K562 (cell line): ENCODE data around the gene CCDC97.

ENCODE experiments used
- CHD2 ChIP-seq: IDR thresholded peaks from 2 replicates; pipeline ENCODE4 v1.6.1; 2011; ENCODE audit warnings: low read depth, low read length
- HMG20A ChIP-seq: fragments of 450-650 bp; formaldehyde crosslinking; conservative IDR thresholded peaks from 2 replicates; pipeline ENCODE4 v1.4.0; 2020; ENCODE audit warnings: mild to moderate bottlenecking, mixed read lengths
- MLLT1 ChIP-seq, 2 experiments: fragments of 450-650 bp; IDR thresholded peaks; 2 replicates each; pipeline ENCODE4 v1.6.1; 2016
- MYNN ChIP-seq, 2 experiments: sonication (generic); formaldehyde crosslinking in 1 of 2; IDR thresholded peaks; 2 replicates each; pipeline versions ENCODE4 v1.5.0 to v1.6.1; 2016 to 2020; ENCODE audit warnings: antibody characterized with exemption in 1 of 2, missing genetic modification reagents in 1 of 2
- RAD21 ChIP-seq, 2 experiments: fragments of 250-450 bp in 1 of 2; fragments of 450-650 bp in 1 of 2; sonication (Bioruptor Pico) in 1 of 2; formaldehyde crosslinking in 1 of 2; IDR thresholded peaks in 1 of 2; conservative IDR thresholded peaks in 1 of 2; 2 replicates each; pipeline versions ENCODE4 v1.4.0 to v1.8.0; 2020 to 2022; ENCODE audit warnings: mild to moderate bottlenecking in 2 of 2, moderate library complexity in 1 of 2
- SNRNP70 ChIP-seq: fragments of 200-400 bp; formaldehyde crosslinking; optimal IDR thresholded peaks from 2 replicates; pipeline ENCODE3; 2017; ENCODE audit warnings: low read depth, low read length
- SREBF2 ChIP-seq: sonication (generic); formaldehyde crosslinking; IDR thresholded peaks from 2 replicates; pipeline ENCODE4 v1.4.0; 2020; ENCODE audit warnings: mild to moderate bottlenecking, missing genetic modification reagents

- no peak for TF ChIP-seq MLLT1 (IDR thresholded peaks at IDR 0.05)
- TF ChIP-seq SNRNP70 = no peak
- no peak for TF ChIP-seq RAD21 (CRISPR knock-in tag; conservative IDR thresholded peaks at IDR 0.05 in 1 of 2, IDR thresholded peaks at IDR 0.05 in 1 of 2)
- no peak for TF ChIP-seq HMG20A (CRISPR knock-in tag)
- no peak for TF ChIP-seq SREBF2 (CRISPR knock-in tag)
- TF ChIP-seq MYNN (IDR thresholded peaks at IDR 0.05) = no peak
- no peak for TF ChIP-seq MYNN (CRISPR knock-in tag; IDR thresholded peaks at IDR 0.05)
- TF ChIP-seq CHD2 = no peak
Observed at GRCh38 chr19:41330481-41330880, 20.5 kb downstream of the CCDC97 start.
